Measurements from ENCODE around the gene PRDM12.

Gene PRDM12

GRCh38 chr9:130642926-130643325 lies 21.5 kb upstream of the PRDM12 start:
- in situ Hi-C loops (cut with MboI; ENCODE audit: low sequenced_read_pairs, unreplicated experiment): no loop called here
- no peak for TF ChIP-seq CTCF (IDR thresholded peaks at IDR 0.05; ENCODE audit: borderline replicate concordance, control extremely low read depth, extremely low read depth, insufficient read depth, missing control alignments)
- DNase-seq (ENCODE audit: low spot score): no peak

GRCh38 chr9:130651221-130651620 lies 13.2 kb upstream of the PRDM12 start:
- DNase-seq (ENCODE audit: low spot score): no peak

GRCh38 chr9:130651752-130652151 lies 12.6 kb upstream of the PRDM12 start:
- TF ChIP-seq CTCF (IDR thresholded peaks at IDR 0.05; ENCODE audit: borderline replicate concordance, control extremely low read depth, extremely low read depth, insufficient read depth, missing control alignments): no peak
- in situ Hi-C loops (cut with MboI; ENCODE audit: low sequenced_read_pairs, unreplicated experiment): no loop called here

More at GRCh38 chr9:130651221-130651620, 13.2 kb upstream of the PRDM12 start:
- in situ Hi-C loops (cut with MboI; ENCODE audit: low sequenced_read_pairs, unreplicated experiment): no loop called here
- TF ChIP-seq CTCF (IDR thresholded peaks at IDR 0.05; ENCODE audit: borderline replicate concordance, control extremely low read depth, extremely low read depth, insufficient read depth, missing control alignments): no peak

DNA sequence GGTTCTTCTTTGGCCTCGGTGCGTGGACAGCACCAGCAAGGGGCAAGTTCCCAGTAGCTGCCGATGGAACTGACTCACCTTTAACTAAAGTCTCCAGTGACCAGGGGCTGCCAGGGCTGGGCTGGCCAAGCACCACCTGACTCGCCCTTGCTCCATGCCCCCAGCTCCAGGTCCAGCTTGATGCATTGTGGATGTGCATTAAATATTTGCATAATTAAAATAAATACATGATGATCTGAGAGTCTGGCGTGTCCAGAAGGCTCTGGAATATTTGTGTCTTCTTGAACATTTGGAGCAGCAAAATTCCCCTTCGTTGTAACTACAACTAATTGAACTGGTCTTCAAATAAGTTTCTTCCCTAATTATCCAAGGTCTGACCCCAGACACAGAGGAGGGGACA lies 9.5 kb upstream of the PRDM12 start:
- no peak for TF ChIP-seq CTCF (IDR thresholded peaks at IDR 0.05; ENCODE audit: borderline replicate concordance, control extremely low read depth, extremely low read depth, insufficient read depth, missing control alignments)
- DNase-seq (ENCODE audit: low spot score): no peak
- in situ Hi-C loops (cut with MboI; ENCODE audit: low sequenced_read_pairs, unreplicated experiment): no loop called here

More at GRCh38 chr9:130651752-130652151, 12.6 kb upstream of the PRDM12 start:
- DNase-seq (ENCODE audit: low spot score): no peak

- no peak for DNase-seq (ENCODE audit: low spot score)
- in situ Hi-C loops (cut with MboI; ENCODE audit: low sequenced_read_pairs, unreplicated experiment): no loop called here
- TF ChIP-seq CTCF (IDR thresholded peaks at IDR 0.05; ENCODE audit: borderline replicate concordance, control extremely low read depth, extremely low read depth, insufficient read depth, missing control alignments): no peak
Observed at GRCh38 chr9:130658893-130659698, 5.3 kb upstream of the PRDM12 start.

DNA sequence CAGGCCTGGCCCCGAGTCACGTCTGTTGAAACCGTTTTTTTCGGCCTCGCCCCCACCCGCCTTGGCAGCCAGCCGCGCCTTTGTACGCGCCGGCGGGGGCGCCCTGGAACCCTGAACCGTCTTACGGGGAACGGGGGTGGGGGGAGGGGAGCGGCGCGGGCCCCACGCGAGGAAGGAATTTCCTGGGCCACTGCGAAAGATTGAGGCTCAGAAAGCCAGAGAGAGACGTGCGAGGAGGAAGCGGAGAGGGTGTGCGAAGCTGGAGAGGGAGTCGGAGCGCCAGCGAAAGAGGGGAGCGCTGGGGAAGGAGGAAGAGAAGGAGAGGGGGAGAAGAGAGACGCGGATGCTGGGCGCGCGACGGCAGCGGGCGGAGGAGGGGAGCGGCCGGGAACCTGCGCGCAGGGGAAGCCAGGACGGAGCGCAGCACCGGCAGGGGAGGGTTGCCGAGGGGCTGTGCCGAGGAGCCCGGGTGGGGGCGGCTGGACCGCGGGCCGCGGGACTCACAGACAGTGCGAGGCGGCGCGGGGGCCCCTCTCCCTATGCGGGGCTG lies 4.6 kb upstream of the PRDM12 start:
- in situ Hi-C loops (cut with MboI; ENCODE audit: low sequenced_read_pairs, unreplicated experiment): no loop called here
- no peak for TF ChIP-seq CTCF (IDR thresholded peaks at IDR 0.05; ENCODE audit: borderline replicate concordance, control extremely low read depth, extremely low read depth, insufficient read depth, missing control alignments)
- DNase-seq (ENCODE audit: low spot score): no peak

Measured in GM13976 (cell line).